Osteoblast (primary cell): ENCODE results near the gene SLC26A3. TPM values are rescaled to one million over a fixed set of nuclear protein-coding genes. Genes with fewer than 3 reads are reported as not detected.

ENCODE experiments used
- DNase-seq: peaks from one replicate; pipeline ENCODE4 v3.0.0; 2011; ENCODE audit warnings: low spot score, mixed read lengths; ENCODE audit not compliant: insufficient read length; ENCODE audit errors: missing footprints
- H2AFZ ChIP-seq: 2 replicates; pipeline ENCODE4 v1.6.0; 2011; ENCODE audit warnings: mild to moderate bottlenecking, low read length
- H3K27ac ChIP-seq: 2 replicates; pipeline ENCODE4 v1.5.1; 2011; ENCODE audit warnings: mild to moderate bottlenecking, low read depth, low read length, moderate library complexity
- H3K27me3 ChIP-seq: 2 replicates; pipeline ENCODE4 v1.6.0; 2012; ENCODE audit warnings: mild to moderate bottlenecking, control low read depth, inconsistent platforms, low read length, moderate library complexity; ENCODE audit not compliant: insufficient read depth
- H3K36me3 ChIP-seq: 2 replicates; pipeline ENCODE4 v1.5.1; 2011; ENCODE audit warnings: mild to moderate bottlenecking, low read length, control low read depth, moderate library complexity; ENCODE audit not compliant: insufficient read depth
- H3K4me1 ChIP-seq: 2 replicates; pipeline ENCODE4 v1.5.1; 2011; ENCODE audit warnings: mild to moderate bottlenecking, low read length, control low read depth, moderate library complexity; ENCODE audit not compliant: insufficient read depth
- H3K4me2 ChIP-seq: 2 replicates; pipeline ENCODE4 v1.6.0; 2011; ENCODE audit warnings: mild to moderate bottlenecking, low read length; ENCODE audit not compliant: insufficient read depth
- H3K4me3 ChIP-seq: fragments of 200-600 bp; sonication (generic); 3 replicates; pipeline ENCODE4 v1.5.1; 2012; ENCODE audit warnings: mild to moderate bottlenecking, low read length, inconsistent platforms; ENCODE audit not compliant: insufficient read depth
- H3K79me2 ChIP-seq: 2 replicates; pipeline ENCODE4 v1.6.0; 2012; ENCODE audit warnings: mild to moderate bottlenecking, low read length, control low read depth, inconsistent platforms; ENCODE audit not compliant: insufficient read depth
- H3K9me3 ChIP-seq: 2 replicates; pipeline ENCODE4 v1.5.1; 2011; ENCODE audit warnings: low read depth, low read length, control low read depth
- H4K20me1 ChIP-seq: 2 replicates; pipeline ENCODE4 v1.6.0; 2012; ENCODE audit warnings: mild to moderate bottlenecking, low read length, control low read depth; ENCODE audit not compliant: insufficient read depth
- CTCF ChIP-seq: IDR thresholded peaks from 2 replicates; pipeline ENCODE4 v1.5.1; 2011; ENCODE audit warnings: mild to moderate bottlenecking, low read depth, low read length, moderate library complexity; ENCODE audit errors: extremely low read depth
- total RNA-seq: library from RNA; depleted of rRNA; stranded (reverse); fragments of >200 nt; gene quantifications from 2 replicates; pipeline ENCODE4 v1.2.3, GENCODE V29; 2012

The SLC26A3 gene
- total RNA-seq, 1 donor: not detected

GRCh38 chr7:107836237-107837144 lies 33.5 kb upstream of the SLC26A3 start:
- no peaks in the 10 kb centered on the region for H3K79me2 ChIP-seq
- no peak overlapping the region for H2AFZ ChIP-seq
- H3K27ac ChIP-seq: no peak overlapping the region
- H3K9me3 ChIP-seq: no peaks in the 10 kb centered on the region
- no peak for TF ChIP-seq CTCF
- no peaks in the 10 kb centered on the region for H3K4me1 ChIP-seq
- no peaks in the 10 kb centered on the region for H3K36me3 ChIP-seq
- no peak overlapping the region for H3K4me3 ChIP-seq
- DNase-seq: no peak
- no peak overlapping the region for H3K4me2 ChIP-seq
- peaks cover 17% of the 10 kb centered on the region for H3K27me3 ChIP-seq
- no peaks in the 10 kb centered on the region for H4K20me1 ChIP-seq

GRCh38 chr7:107834401-107834800 lies 31.4 kb upstream of the SLC26A3 start:
- DNase-seq: no peak
- H3K27ac ChIP-seq: no peak overlapping the region
- no peak overlapping the region for H3K4me2 ChIP-seq
- peaks cover 13% of the 10 kb centered on the region for H3K27me3 ChIP-seq
- H3K36me3 ChIP-seq: no peaks in the 10 kb centered on the region
- H4K20me1 ChIP-seq: no peaks in the 10 kb centered on the region
- TF ChIP-seq CTCF: no peak
- no peaks in the 10 kb centered on the region for H3K4me1 ChIP-seq
- H3K9me3 ChIP-seq: no peaks in the 10 kb centered on the region
- H3K4me3 ChIP-seq: no peak overlapping the region
- H3K79me2 ChIP-seq: no peaks in the 10 kb centered on the region
- H2AFZ ChIP-seq: no peak overlapping the region

GRCh38 chr7:107833684-107834106 lies 30.7 kb upstream of the SLC26A3 start:
- TF ChIP-seq CTCF: no peak
- H4K20me1 ChIP-seq: no peaks in the 10 kb centered on the region
- H3K4me1 ChIP-seq: no peaks in the 10 kb centered on the region
- H3K4me2 ChIP-seq: no peak overlapping the region
- H3K27ac ChIP-seq: no peak overlapping the region
- H3K36me3 ChIP-seq: no peaks in the 10 kb centered on the region
- no peaks in the 10 kb centered on the region for H3K9me3 ChIP-seq
- no peak for DNase-seq
- no peak overlapping the region for H3K4me3 ChIP-seq
- no peaks in the 10 kb centered on the region for H3K79me2 ChIP-seq
- H3K27me3 ChIP-seq: peaks cover 10% of the 10 kb centered on the region
- no peak overlapping the region for H2AFZ ChIP-seq

GRCh38 chr7:107830420-107830819 lies 27.4 kb upstream of the SLC26A3 start:
- DNase-seq: no peak
- Histone ChIP-seq H2AFZ (no peak overlapping the region), H4K20me1 (no peaks in the 10 kb centered on the region), H3K27me3 (peaks cover 10% of the 10 kb centered on the region), H3K27ac (no peak overlapping the region), H3K79me2 (no peaks in the 10 kb centered on the region), H3K4me3 (no peak overlapping the region), H3K4me1 (no peaks in the 10 kb centered on the region), H3K36me3 (no peaks in the 10 kb centered on the region), H3K4me2 (no peak overlapping the region), H3K9me3 (no peaks in the 10 kb centered on the region)
- TF ChIP-seq CTCF: no peak
